Measurements from ENCODE around the gene C1QTNF5. TPM values are rescaled to one million over a fixed set of nuclear protein-coding genes. Genes with fewer than 3 reads are reported as not detected.
A peak's percentile ranks its signal among the peaks of the same experiment; 100 is the strongest.

Gene C1QTNF5
- total RNA-seq, 1 donor from 2014 or later, result 47.6 TPM

GRCh38 chr11:119309411-119309810 is 31.3 kb downstream of the C1QTNF5 start:
- ATAC-seq (no peak), DNase-seq (no peak)
- Histone ChIP-seq H3K36me3 (peaks cover 28% of the 10 kb centered on the region), H3K9me3 (no peaks in the 10 kb centered on the region), H3K4me1 (no peaks in the 10 kb centered on the region), H3K4me3 (no peak overlapping the region), H3K27ac (no peak overlapping the region), H3K27me3 (no peaks in the 10 kb centered on the region)
- intact Hi-C loops (cut with DNase I), result no loop called here
- TF ChIP-seq CTCF (IDR thresholded peaks at IDR 0.05), result no peak

- intact Hi-C loops (cut with DNase I), result no loop called here
- no peaks in the 10 kb centered on the region for H3K4me1 ChIP-seq
- TF ChIP-seq CTCF (IDR thresholded peaks at IDR 0.05), result no peak
- DNase-seq (no peak), ATAC-seq (no peak)
- no peaks in the 10 kb centered on the region for H3K27me3 ChIP-seq
- peaks cover 42% of the 10 kb centered on the region for H3K36me3 ChIP-seq
- no peaks in the 10 kb centered on the region for H3K9me3 ChIP-seq
- no peak overlapping the region for H3K4me3 ChIP-seq
- no peak overlapping the region for H3K27ac ChIP-seq
Measured at GRCh38 chr11:119307974-119308373, 32.7 kb downstream of the C1QTNF5 start.

- TF ChIP-seq CTCF (IDR thresholded peaks at IDR 0.05), result no peak
- no peaks in the 10 kb centered on the region for H3K27me3 ChIP-seq
- H3K36me3 ChIP-seq, result peaks cover 50% of the 10 kb centered on the region
- no peak overlapping the region for H3K4me3 ChIP-seq
- H3K9me3 ChIP-seq, result no peaks in the 10 kb centered on the region
- intact Hi-C loops (cut with DNase I), result no loop called here
- peak overlapping the region; percentile 17 for H3K27ac ChIP-seq
- DNase-seq (no peak), ATAC-seq (no peak)
- no peaks in the 10 kb centered on the region for H3K4me1 ChIP-seq
Measured at GRCh38 chr11:119307219-119307618, 33.5 kb downstream of the C1QTNF5 start.

- Histone ChIP-seq H3K4me3 (no peak overlapping the region), H3K27me3 (no peaks in the 10 kb centered on the region), H3K27ac (no peak overlapping the region), H3K36me3 (peaks cover 58% of the 10 kb centered on the region), H3K4me1 (no peaks in the 10 kb centered on the region), H3K9me3 (no peaks in the 10 kb centered on the region)
- DNase-seq, result no peak
- ATAC-seq, result peak; percentile 26
- TF ChIP-seq CTCF (IDR thresholded peaks at IDR 0.05), result no peak
- intact Hi-C loops (cut with DNase I), result no loop called here
Measured at GRCh38 chr11:119306373-119306890, 34.3 kb downstream of the C1QTNF5 start.

GRCh38 chr11:119305556-119306372 is 34.9 kb downstream of the C1QTNF5 start:
- Histone ChIP-seq H3K4me1 (no peaks in the 10 kb centered on the region), H3K9me3 (no peaks in the 10 kb centered on the region), H3K4me3 (no peak overlapping the region), H3K27me3 (no peaks in the 10 kb centered on the region), H3K36me3 (peaks cover 64% of the 10 kb centered on the region), H3K27ac (no peak overlapping the region)
- intact Hi-C loops (cut with DNase I), result no loop called here
- ATAC-seq (no peak), DNase-seq (no peak)
- TF ChIP-seq CTCF (IDR thresholded peaks at IDR 0.05), result no peak

Measured in upper lobe of right lung (tissue), 1 donor.